VCaP (cell line): Measurements from ENCODE around the gene RITA1.

ENCODE experiments used
- H3K27ac ChIP-seq: fragments of 450-650 bp; 2 replicates; pipeline ENCODE4 v1.5.1; 2017
- TF ChIP-seq, protein P1 (sequence below): fragments of 450-650 bp; conservative IDR thresholded peaks from 2 replicates; pipeline ENCODE4 v1.5.1; 2017; ENCODE audit warnings: mild to moderate bottlenecking, moderate library complexity

RITA1 gene

DNA sequence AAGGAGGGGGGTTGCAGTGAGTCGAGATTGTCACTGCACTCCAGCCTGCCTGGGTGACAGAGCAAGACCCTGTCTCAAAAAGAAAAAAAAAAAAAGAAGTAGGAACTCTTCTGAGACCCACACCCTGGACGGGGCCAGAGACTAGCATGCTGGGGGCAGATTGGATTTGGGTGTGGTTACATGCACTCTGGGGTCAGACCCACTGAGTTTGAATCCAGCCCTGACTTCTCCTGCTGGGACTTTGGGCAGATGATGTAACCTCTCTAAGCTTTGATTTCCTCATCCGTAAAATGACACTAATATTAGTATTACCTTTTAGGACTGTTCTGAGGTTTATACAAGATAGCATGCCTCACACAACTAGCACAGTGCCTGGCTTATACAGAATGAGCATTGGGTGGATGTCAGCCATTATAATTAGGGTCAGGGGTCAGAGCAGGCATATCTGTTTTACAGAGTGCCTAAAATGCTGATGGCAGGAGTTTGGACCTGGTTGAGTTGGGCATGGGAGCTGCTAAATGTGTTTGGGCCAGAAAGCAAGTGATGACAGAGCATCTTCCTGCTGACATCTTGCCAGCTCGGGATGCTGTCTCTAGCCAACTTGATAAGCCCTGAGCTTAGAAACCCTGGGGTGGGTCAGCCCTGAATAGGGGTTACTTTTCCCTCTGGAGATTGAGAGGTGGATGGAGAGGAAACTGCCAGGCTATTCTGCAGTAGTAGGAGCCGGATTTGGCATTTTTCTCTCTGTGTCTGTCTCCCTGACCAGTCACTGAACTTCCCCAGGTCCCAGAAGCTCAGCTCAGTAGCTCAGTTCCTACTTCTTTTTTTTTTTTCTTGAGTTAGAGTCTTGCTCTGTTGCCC, 51.2 kb downstream of the RITA1 start:
- TF ChIP-seq, protein P1, sequence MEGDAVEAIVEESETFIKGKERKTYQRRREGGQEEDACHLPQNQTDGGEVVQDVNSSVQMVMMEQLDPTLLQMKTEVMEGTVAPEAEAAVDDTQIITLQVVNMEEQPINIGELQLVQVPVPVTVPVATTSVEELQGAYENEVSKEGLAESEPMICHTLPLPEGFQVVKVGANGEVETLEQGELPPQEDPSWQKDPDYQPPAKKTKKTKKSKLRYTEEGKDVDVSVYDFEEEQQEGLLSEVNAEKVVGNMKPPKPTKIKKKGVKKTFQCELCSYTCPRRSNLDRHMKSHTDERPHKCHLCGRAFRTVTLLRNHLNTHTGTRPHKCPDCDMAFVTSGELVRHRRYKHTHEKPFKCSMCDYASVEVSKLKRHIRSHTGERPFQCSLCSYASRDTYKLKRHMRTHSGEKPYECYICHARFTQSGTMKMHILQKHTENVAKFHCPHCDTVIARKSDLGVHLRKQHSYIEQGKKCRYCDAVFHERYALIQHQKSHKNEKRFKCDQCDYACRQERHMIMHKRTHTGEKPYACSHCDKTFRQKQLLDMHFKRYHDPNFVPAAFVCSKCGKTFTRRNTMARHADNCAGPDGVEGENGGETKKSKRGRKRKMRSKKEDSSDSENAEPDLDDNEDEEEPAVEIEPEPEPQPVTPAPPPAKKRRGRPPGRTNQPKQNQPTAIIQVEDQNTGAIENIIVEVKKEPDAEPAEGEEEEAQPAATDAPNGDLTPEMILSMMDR, result no peak
- H3K27ac ChIP-seq, result peak overlapping the region; percentile 100

DNA sequence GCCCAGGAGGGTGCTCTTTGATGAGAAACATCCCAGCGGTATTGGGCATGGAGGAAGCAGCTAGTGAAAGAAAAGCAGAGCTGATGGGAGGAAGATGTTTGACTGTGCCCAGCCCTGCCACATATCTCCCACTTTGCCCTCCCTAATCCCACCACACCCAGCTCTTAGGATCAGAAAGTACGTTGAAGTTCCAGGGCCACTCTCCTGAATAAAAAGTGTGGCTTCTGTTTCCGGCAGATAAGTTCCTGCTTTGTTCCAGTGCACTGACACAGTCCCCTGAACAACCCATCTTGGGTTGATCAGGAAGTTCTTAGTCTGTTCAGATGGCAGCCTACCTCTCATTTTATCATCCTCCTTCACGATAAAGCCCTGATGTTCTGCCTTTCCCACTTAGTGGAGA, 52.2 kb downstream of the RITA1 start:
- TF ChIP-seq, protein P1, result no peak
- H3K27ac ChIP-seq, result peak overlapping the region; percentile 100

GRCh38 chr12:113238309-113238708, 52.8 kb downstream of the RITA1 start:
- TF ChIP-seq, protein P1, result no peak
- H3K27ac ChIP-seq, result peak overlapping the region; percentile 100

GRCh38 chr12:113239288-113239771, 53.8 kb downstream of the RITA1 start:
- TF ChIP-seq, protein P1, result no peak

GRCh38 chr12:113239811-113240331, 54.4 kb downstream of the RITA1 start:
- peak overlapping the region; percentile 100 for H3K27ac ChIP-seq
- TF ChIP-seq, protein P1, result no peak

More at GRCh38 chr12:113239288-113239771, 53.8 kb downstream of the RITA1 start:
- peak overlapping the region; percentile 100 for H3K27ac ChIP-seq

DNA sequence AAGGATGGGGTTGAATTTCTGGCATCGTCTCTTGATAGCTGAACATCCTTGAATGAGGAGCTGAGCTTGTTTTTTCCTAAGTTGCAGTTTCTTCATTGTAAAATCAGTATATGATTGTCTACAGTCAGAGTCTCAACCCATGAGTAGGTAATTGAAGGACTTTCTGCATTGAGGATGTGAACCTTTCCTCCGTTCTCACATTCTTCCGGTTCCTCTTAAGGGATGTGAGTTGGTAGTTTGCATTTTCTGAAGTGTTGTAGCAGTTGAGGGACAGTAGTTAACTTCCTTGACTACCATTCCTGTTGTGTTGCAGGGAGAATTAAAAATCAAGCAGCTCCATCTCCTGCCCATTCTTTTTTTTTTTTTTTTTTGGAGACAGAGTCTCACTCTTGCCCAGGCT, 54.9 kb downstream of the RITA1 start:
- peak overlapping the region; percentile 100 for H3K27ac ChIP-seq
- TF ChIP-seq, protein P1, result no peak

DNA sequence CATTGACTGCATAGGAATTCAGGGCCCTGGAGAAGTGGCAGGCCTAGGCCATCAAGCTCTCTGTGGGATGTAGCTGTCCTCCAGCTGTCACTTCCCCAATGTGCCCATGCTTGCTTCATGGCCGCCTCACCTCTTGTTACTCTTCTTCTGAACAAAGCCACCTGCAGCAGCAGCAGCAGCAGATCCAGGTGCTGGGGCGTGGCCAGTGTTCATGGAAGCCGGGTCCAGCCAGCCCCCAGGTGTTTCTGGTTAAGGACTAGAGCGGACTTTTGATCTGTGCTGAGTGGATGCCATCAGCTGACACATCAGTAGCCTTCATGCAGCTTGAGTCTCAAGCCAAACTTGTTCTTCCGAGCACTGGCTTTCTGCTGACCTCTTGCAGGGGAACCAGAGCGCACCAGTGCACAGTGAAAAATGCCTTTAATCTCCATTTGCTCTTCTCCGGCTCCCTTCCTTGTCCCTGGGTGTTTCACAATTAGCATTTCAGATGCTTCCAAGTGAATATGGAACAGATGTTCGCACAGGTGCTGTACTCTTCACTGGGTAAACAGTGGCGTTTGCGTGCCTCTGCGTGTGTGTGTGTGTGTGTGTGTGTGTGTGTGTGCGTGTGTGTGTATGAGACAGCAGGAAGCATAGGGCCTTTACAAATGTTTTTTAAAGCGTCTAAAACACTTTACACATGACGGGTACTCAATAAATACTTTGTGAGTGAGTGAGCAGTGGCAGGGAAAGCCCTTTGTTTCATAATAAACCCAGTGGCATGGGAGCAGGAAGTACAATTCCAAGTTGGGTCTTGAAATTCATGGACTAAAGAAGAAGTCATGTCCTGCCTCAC, 55.9 kb downstream of the RITA1 start:
- TF ChIP-seq, protein P1, result no peak
- peak overlapping the region; percentile 100 for H3K27ac ChIP-seq
